ENCODE results near the gene TTC7B. TPM values are rescaled to one million over a fixed set of nuclear protein-coding genes. Genes with fewer than 3 reads are reported as not detected.

The TTC7B gene
- total and polyA plus RNA-seq, 10 of the 15 experiments (the other 5 are each of a cell fraction or from before 2014, with no cell fraction given): under 0.01 to 1.1 (median 0.26) TPM; not detected in 2

DNA sequence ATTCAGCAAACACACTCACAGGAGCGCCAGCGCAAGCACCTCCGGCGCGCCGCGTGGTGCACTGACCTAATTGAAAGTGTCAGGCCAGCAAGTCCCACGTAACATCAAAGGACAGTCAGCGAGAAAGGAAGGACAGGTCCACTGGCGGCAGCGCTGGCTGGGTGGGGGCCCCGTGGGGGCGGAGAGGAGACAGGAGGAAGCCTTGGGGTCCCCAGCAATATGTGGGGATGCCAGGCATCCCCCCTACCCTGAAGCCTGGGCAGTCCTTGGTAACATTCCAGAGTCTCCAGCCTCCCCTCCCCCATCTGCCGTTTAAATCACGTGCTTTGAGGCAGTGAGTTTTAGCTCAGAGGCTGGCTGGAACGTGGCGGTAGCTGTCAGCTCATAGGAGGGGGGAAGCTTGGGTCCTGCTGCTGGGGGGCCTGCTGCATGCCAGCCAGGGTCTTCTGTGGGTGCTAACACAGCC is 260.2 kb downstream of the TTC7B start:
- intact Hi-C loops (cut with micrococcal nuclease; ENCODE audit: unreplicated experiment): no loop called here
- in situ Hi-C loops (cut with MboI): no loop called here
- ChIA-PET SMC1A (ENCODE audit: uncharacterized antibody, unreplicated experiment) (no interaction called here), RAD21 (ENCODE audit: unreplicated experiment) (no interaction called here), CTCF (interaction anchor here (0.7 kb wide), 1 partner anchor 635 kb away, joined by 3 read pairs; no protein-coding TSS in a partner anchor), POLR2A (no interaction called here)
- H3K79me2 ChIP-seq (ENCODE audit: control insufficient read depth, insufficient read depth, low read length): no peaks in the 10 kb centered on the region
- DNase-seq (ENCODE audit: low read depth, low spot score): no peak
- ATAC-seq: no peak
- no peak for FAIRE-seq
- no peak overlapping the region for H3K9ac ChIP-seq (ENCODE audit: control insufficient read depth, insufficient read depth, low read length)
- no peaks in the 10 kb centered on the region for H4K20me1 ChIP-seq (ENCODE audit: control insufficient read depth, insufficient read depth)
- H2AFZ ChIP-seq (ENCODE audit: control insufficient read depth, low read depth, low read length): no peak overlapping the region
- TF ChIP-seq ASH2L (IDR thresholded peaks at IDR 0.05; ENCODE audit: borderline replicate concordance, low read depth): no peak
- TF ChIP-seq, protein P1, sequence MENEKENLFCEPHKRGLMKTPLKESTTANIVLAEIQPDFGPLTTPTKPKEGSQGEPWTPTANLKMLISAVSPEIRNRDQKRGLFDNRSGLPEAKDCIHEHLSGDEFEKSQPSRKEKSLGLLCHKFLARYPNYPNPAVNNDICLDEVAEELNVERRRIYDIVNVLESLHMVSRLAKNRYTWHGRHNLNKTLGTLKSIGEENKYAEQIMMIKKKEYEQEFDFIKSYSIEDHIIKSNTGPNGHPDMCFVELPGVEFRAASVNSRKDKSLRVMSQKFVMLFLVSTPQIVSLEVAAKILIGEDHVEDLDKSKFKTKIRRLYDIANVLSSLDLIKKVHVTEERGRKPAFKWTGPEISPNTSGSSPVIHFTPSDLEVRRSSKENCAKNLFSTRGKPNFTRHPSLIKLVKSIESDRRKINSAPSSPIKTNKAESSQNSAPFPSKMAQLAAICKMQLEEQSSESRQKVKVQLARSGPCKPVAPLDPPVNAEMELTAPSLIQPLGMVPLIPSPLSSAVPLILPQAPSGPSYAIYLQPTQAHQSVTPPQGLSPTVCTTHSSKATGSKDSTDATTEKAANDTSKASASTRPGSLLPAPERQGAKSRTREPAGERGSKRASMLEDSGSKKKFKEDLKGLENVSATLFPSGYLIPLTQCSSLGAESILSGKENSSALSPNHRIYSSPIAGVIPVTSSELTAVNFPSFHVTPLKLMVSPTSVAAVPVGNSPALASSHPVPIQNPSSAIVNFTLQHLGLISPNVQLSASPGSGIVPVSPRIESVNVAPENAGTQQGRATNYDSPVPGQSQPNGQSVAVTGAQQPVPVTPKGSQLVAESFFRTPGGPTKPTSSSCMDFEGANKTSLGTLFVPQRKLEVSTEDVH (IDR thresholded peaks at IDR 0.05; ENCODE audit: low read depth, partially characterized antibody): no peak
- no peak for TF ChIP-seq MTA2 (IDR thresholded peaks at IDR 0.05; ENCODE audit: low read depth)
- no peak for TF ChIP-seq NRF1 (conservative IDR thresholded peaks at IDR 0.05; ENCODE audit: low read depth, low read length)
- TF ChIP-seq, protein P2, sequence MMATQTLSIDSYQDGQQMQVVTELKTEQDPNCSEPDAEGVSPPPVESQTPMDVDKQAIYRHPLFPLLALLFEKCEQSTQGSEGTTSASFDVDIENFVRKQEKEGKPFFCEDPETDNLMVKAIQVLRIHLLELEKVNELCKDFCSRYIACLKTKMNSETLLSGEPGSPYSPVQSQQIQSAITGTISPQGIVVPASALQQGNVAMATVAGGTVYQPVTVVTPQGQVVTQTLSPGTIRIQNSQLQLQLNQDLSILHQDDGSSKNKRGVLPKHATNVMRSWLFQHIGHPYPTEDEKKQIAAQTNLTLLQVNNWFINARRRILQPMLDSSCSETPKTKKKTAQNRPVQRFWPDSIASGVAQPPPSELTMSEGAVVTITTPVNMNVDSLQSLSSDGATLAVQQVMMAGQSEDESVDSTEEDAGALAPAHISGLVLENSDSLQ (IDR thresholded peaks at IDR 0.05): no peak
- TF ChIP-seq, protein P3, sequence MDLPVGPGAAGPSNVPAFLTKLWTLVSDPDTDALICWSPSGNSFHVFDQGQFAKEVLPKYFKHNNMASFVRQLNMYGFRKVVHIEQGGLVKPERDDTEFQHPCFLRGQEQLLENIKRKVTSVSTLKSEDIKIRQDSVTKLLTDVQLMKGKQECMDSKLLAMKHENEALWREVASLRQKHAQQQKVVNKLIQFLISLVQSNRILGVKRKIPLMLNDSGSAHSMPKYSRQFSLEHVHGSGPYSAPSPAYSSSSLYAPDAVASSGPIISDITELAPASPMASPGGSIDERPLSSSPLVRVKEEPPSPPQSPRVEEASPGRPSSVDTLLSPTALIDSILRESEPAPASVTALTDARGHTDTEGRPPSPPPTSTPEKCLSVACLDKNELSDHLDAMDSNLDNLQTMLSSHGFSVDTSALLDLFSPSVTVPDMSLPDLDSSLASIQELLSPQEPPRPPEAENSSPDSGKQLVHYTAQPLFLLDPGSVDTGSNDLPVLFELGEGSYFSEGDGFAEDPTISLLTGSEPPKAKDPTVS (IDR thresholded peaks at IDR 0.05; ENCODE audit: low read depth, low read length): no peak
- no peak for TF ChIP-seq RELA (IDR thresholded peaks at IDR 0.05; ENCODE audit: borderline replicate concordance, partially characterized antibody)
- no peak for TF ChIP-seq CBX5 (IDR thresholded peaks at IDR 0.05; ENCODE audit: low read depth)
- no peak for TF ChIP-seq ZNF217 (IDR thresholded peaks at IDR 0.05)
- TF ChIP-seq HDGF (IDR thresholded peaks at IDR 0.05): no peak
- TF ChIP-seq, protein P4, sequence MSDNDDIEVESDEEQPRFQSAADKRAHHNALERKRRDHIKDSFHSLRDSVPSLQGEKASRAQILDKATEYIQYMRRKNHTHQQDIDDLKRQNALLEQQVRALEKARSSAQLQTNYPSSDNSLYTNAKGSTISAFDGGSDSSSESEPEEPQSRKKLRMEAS (IDR thresholded peaks at IDR 0.05; ENCODE audit: low read depth, low read length): no peak
- no peak for TF ChIP-seq MEF2A (IDR thresholded peaks at IDR 0.05; ENCODE audit: insufficient read depth, low read depth, low read length)
- no peak for TF ChIP-seq HDAC6 (IDR thresholded peaks at IDR 0.05; ENCODE audit: unreplicated experiment)
- no peaks in the 10 kb centered on the region for H3K36me3 ChIP-seq (ENCODE audit: control insufficient read depth in 2 of 2, insufficient read depth in 2 of 2, low read length in 1 of 2)
- no peaks in the 10 kb centered on the region for H3K9me3 ChIP-seq (replicated peaks; ENCODE audit: control insufficient read depth, insufficient read depth, low read length)
- H3K27me3 ChIP-seq (replicated peaks in 1 of 2; ENCODE audit: control insufficient read depth in 2 of 2, insufficient read depth in 2 of 2, low read length in 1 of 2): peaks cover 0 to 2% of the 10 kb centered on the region in 2 experiments; a peak in 2 of 4 replicates
- no peak overlapping the region for H3K4me2 ChIP-seq (ENCODE audit: control insufficient read depth, insufficient read depth)
- no peaks in the 10 kb centered on the region for H3K4me1 ChIP-seq (ENCODE audit: control insufficient read depth, insufficient read depth, low read length)
- no peak overlapping the region for H3K4me3 ChIP-seq
- WGBS (ENCODE audit: insufficient coverage, insufficient replicate concordance, low lambda C conversion rate, missing lambda C conversion rate): 52% methylated on average over 17 of the region's 17 CpGs
- no peak overlapping the region for H3K27ac ChIP-seq (ENCODE audit: control insufficient read depth, insufficient read depth)
- no TSS peak for BruUV-seq (replicated peaks)
